Measurements from ENCODE around the gene TDP1. TPM values are rescaled to one million over a fixed set of nuclear protein-coding genes. Genes with fewer than 3 reads are reported as not detected.

Gene TDP1
- total RNA-seq, 4 donors from 2014 or later: 13.0 to 15.1 (median 13.8) TPM

DNA sequence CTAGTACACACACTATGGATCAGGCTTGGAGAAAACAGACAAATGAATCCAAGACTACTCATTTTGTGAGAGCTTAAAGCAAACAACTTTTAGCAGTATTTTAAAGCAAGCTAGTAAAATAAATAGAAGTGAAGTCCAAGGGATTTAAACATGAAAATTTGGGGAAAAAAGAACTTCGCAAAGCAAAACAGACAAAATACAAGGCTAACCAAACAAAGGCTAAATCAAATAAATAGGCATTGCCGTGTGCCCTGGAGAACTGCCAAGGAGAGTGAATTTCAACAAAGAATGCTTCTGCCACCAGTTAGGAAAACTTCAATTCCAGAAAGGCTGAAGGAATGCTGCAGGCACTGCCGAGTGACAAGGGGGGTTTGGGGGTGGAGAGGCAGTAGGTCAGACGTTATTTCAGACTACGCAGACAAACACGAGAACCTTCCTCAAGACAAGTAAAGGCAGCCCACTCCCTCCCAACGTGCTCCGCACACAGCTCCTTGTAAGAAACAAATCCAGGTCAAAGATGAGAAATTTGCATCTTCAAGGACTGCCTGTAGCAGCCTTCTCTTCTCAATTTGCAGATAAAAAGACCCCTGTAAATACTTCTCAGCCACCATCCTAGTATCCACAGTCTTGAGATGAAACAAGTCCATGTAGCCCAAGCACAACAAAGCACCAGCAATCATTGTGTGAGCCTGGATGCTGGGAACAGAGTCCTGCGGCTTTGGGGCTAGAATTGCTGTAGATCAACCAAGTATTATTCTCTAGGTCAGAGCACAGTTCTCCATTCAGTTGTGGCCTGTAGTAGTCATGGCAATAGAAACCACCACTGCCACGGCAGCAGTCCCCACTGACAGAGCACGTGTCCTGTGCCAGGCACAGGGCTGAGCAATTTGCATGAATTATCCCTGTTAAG is 44.5 kb upstream of the TDP1 start:
- TF ChIP-seq, protein P1, sequence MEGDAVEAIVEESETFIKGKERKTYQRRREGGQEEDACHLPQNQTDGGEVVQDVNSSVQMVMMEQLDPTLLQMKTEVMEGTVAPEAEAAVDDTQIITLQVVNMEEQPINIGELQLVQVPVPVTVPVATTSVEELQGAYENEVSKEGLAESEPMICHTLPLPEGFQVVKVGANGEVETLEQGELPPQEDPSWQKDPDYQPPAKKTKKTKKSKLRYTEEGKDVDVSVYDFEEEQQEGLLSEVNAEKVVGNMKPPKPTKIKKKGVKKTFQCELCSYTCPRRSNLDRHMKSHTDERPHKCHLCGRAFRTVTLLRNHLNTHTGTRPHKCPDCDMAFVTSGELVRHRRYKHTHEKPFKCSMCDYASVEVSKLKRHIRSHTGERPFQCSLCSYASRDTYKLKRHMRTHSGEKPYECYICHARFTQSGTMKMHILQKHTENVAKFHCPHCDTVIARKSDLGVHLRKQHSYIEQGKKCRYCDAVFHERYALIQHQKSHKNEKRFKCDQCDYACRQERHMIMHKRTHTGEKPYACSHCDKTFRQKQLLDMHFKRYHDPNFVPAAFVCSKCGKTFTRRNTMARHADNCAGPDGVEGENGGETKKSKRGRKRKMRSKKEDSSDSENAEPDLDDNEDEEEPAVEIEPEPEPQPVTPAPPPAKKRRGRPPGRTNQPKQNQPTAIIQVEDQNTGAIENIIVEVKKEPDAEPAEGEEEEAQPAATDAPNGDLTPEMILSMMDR (IDR thresholded peaks at IDR 0.05; ENCODE audit: low read depth): no peak

GRCh38 chr14:89912221-89912620 is 43.5 kb upstream of the TDP1 start:
- TF ChIP-seq, protein P1 (IDR thresholded peaks at IDR 0.05; ENCODE audit: low read depth): no peak

DNA sequence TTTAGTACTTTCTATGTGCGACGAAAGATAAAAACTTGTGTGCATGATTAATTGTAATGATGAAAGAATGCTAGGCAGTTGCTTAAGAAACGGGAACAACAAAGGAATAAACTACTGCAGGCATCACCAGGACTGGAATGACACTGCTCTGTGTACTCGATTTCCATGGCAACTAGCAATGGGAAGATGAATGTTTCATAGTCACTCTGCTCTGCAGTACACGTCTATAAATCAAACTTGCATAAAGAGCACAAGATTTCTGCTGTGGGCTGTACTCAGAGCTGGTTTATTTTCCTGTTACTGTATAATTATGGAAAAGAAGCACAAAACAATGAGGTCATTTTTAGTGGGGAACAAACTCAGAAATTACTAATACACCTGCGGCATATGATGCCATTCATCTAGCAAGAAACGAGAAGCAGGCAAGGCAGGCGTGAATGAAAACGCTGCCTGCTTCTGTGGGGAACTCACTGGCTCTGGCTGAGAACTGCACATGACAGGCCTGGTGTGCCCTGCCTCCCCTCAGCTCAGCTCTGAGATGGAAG is 43.0 kb upstream of the TDP1 start:
- TF ChIP-seq, protein P1 (IDR thresholded peaks at IDR 0.05; ENCODE audit: low read depth): no peak

DNA sequence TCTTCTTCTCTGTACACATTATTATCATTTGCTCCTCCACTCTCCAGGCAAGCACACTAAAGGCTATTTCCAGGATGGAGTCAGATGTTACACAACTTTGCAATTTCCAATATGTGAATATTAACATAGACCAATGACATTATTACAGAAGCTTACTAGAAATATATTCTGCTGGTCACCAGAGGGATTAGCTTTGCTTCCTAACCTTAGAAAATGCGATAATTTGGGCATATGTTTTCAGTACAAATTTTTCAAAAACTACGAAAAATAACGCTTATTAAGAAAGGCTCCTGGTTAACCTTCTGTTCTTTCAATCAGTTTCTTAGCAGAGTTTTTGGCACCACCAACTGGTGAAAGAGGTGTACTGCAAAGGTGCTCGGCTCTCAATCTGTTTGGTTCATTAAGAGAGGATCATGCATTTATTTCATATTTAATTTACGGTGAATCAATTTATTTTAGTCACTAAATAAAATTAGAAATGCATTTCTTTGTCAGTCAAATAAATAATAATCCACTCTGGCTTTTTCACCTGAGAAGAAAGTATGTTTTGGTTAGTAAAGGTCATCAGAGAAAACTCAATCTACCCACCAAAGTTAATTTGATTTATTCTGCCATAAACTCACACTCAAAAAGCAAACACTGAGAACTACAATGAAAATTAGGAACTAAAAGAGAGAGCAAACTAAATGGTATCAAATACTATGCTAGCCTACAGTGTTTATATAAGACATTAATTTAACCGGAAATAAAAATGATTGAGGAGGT is 40.4 kb upstream of the TDP1 start:
- TF ChIP-seq, protein P1 (IDR thresholded peaks at IDR 0.05; ENCODE audit: low read depth): no peak

GRCh38 chr14:89918721-89919120 is 37.0 kb upstream of the TDP1 start:
- TF ChIP-seq, protein P1 (IDR thresholded peaks at IDR 0.05; ENCODE audit: low read depth): no peak

DNA sequence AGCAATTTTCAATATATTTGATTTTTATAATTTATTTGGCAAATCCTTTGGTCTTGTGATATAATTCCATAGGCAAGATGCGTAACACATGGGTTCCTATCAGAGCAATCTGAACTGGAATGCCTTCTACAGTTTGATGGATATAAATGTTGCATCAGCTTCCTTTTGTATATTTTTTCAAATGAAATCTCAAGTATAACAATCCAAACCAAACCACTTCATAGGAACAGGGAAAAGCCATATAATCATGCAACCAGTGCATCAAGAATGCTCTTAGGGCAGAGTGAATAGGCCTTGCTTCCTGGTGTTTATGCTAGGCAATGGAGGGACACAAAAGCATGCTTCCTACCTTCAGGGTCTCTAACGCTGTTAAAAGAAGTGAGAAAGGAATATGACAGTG is 35.7 kb upstream of the TDP1 start:
- TF ChIP-seq, protein P1 (IDR thresholded peaks at IDR 0.05; ENCODE audit: low read depth): no peak

DNA sequence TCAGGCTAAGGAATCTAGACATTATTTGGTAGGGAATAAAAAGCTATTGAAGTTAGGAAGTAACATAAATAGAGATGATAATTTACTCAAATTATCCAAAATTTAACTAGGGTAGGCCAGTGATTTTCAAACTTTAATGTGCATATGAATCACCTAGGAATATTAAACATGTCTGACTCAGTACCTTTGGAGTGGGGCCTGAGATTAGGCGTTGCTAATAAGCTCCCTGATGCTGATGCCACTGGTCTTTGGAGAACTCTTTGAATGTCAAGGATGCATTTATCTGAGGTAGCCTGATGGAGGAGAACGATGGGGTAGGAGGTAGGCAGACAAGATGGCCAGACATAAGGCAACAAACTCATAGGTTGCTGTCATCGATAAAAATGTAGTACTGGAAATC is 34.4 kb upstream of the TDP1 start:
- TF ChIP-seq, protein P1 (IDR thresholded peaks at IDR 0.05; ENCODE audit: low read depth): no peak
